ENCODE measurements around the gene NR2E3.

The NR2E3 gene

GRCh38 chr15:71810256-71811035 is at the start of gene NR2E3:
Gene NR2E3 (plus strand): TSS chr15:71810554. CDS start chr15:71810744, 190 bp downstream.
- no peak for DNase-seq (ENCODE audit: low spot score)

DNA sequence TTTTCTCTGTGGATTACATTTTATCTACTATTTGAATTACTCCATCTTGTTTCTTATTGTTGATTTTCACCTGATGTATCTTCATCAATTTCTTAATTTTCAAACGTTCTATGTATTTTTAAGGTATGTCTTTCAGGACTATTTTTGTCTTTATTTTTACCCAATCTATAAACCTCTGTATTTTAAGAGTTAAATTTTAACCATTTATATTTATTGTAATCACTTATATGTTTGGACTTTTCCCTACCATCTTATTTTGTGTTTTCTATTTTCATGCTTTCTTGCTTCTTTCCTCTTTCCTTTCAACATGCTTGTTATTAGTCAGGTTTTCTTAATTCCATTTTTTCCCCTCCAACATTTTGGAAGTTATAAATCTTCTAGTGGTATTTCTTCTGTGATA is 49.5 kb upstream of the NR2E3 start:
- DNase-seq (ENCODE audit: low spot score), result no peak

DNA sequence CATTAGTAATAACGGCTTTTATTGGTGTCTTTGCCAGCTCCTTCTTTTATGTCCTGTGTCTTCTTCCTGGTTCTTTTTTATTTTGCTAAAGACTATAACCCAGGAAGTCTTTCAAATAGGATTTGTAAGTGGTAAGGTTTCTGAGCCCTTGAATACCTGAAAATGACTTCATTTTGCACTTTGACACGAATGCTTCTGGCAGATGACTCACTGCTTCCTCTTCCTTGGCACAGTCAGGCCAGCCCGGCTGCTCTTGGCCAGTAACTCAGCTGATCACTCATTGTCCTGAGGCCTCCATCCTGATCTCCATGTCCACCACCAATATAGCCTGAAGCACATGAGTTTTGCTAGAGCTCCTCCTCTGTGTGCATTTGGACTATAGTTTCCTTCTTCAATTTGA is 48.7 kb upstream of the NR2E3 start:
- no peak for DNase-seq (ENCODE audit: low spot score)

DNA sequence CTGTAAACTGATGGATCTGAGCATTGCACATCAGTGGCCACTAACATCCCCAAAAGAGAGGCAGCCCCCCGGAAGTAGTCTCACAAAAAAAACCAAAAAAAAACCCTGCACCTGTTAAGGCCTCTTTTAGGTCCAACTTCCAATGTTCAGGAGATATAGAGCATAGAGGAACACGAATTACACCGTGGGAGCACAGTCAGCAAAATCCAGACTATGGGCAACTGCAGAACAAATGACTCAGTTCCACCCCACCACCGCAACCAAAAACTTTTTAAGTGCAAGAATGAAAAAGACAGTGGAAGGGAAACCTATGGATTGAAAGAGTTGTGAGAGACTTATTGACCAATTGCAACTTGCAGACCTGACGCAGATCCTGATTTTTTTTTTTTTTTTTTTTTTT is 42.2 kb upstream of the NR2E3 start:
- DNase-seq (ENCODE audit: low spot score), result no peak

DNA sequence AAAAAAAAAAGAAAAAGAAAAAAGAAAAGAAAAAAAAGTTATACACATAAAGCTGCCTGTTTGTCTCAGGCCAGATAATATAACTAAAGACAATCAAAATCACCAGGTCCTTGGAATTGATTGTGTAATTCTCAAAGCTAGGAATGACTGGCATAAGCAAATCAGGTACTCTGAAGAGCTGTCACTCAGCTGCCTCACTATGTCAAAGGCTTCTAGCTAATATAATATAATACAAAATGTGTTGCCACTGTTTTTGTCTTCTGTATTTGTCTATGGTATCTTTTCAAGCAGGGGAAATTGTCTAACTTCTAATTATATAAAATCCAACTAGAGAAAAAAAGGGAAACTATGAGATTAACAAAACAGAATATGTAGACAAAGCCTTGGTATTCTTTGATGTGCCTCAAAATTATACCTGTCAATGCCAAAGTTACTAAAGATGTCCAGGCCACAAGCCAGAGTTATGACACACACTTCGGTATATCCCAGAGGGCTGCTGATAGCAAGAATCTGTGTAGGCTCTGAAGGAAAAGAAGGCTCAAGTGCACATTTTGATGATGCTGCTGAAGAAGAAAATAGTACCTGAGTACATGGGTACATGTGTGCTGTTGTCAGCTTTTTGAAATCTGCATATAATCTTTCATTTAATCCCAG is 37.0 kb upstream of the NR2E3 start:
- DNase-seq (ENCODE audit: low spot score), result no peak

DNA sequence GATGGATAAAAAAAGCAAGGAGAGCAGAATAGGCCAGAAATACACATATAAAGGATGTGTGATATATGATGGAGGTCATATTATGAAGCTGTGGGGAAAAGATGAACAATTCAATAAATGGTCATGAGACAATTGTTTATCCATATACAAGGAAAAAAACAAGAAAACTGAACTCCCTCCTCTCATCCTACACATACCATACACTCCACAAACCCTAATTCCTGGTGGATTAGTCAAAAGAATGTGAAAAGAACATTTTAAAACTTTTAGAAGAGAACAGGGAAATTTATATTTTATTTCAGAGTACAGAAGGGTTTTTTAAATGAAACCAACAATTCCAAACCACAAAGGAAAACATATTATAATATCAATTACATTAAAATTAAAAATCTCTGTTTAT is 34.5 kb upstream of the NR2E3 start:
- no peak for DNase-seq (ENCODE audit: low spot score)

- DNase-seq (ENCODE audit: low spot score), result no peak
These were observed 34.0 kb upstream of the NR2E3 start for GRCh38 chr15:71776304-71776703.

DNA sequence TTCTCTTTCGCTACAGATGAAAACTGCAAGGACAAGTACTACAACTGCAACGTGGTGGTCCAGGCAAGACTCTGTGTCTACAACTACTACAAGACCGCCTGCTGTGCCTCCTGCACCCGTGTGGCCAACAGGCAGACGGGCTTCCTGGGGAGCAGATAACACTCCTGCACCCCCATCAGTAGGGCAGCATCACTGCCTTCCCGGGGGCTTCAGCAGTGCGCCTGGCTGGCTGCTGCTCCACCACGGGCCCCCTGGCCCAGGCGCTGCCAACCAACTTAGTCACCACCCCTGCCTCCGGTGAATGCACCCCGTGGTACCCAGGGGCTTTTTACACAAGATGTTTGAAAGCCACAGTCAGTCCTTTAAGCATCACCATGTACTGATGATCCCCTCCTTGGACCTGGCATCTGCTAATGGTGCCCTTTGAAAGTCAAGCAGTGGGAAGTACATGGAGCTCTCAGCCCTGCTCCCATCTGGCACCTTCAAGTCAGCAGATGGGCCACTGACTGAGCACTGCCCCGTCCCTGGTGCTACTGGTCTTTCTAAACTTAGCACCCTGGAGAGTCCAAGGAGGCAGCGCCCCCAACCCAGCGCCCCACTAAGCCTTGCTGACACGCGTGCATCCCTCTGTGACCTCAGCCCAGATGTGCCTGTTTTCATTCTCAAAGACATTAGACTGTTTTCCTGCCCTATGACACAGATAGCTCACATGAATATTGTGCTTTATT is 33.0 kb upstream of the NR2E3 start:
- DNase-seq (ENCODE audit: low spot score), result no peak

GRCh38 chr15:71779073-71779797 is 31.1 kb upstream of the NR2E3 start:
- DNase-seq (ENCODE audit: low spot score), result peak; percentile 18

DNA sequence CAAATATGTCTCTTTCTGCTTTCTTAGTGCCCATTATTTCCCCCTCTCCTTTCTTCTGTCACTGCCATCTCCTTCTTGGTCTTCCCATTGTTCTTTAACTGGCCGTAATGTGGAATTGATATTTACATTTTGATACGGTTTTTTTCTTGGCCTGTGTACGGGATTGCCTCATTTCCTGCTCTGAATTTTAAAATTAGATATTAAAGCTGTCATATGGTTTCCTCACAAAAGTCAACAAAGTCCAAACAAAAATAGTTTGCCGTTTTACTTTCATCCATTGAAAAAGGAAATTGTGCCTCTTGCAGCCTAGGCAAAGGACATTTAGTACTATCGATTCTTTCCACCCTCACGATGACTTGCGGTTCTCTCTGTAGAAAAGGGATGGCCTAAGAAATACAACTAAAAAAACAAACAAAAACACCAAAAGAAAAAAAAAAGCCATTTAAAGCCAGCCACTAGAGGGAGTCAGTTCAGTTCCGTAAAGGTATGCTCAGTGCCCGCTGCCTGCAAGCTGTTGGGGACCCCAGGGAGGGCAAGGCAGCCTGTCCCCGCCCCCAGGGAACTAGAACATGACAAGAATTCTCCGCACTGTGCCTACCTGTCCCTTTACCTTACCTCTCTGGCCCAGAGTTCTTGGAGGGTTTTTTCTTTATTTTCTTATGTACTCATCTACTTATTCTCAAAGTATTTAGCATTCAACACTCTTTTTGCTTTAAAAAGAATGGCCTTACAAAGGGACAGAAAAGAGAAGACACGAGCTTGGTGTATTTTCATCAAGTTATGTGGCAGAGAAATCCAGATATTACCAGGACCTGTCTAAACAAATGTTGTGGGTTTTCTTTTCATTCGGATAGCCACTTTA is 30.0 kb upstream of the NR2E3 start:
- DNase-seq (ENCODE audit: low spot score), result peak; percentile 38

DNA sequence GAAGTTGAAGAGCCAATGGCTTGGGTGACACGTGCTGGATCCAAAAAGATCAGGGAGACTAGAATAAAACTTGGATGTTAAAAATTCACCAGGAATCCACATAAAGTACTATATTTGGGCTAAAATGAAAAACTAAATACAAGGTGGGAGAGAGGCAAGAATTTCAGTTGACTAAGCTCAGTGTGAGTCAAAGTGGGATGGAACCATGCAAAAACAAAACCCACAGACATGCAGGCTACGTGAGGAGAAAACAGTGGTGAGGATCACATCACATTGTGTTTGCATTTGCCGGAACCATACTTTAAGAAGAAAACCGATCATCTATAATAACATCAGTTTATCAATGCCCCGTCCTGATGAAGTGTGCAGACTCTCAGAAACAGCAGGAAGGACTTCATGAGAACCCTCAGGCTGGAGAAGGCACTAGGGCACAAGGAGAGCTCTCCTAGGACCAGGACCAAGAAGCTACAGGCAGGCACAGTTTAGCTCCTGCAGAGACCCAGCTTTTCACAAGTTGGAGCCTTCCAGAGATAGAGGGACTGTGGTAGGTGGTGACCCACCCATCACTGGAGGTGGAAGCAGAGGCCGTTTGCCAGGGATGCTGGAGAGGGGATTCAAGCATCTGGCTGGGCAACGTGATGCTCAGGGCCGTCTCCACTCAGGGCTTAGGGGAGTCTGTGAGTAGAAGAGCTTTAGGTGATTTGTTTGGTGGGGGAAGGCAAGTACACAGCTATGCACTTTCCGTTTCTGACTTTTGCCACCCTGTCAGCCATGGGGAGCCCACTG is 29.0 kb upstream of the NR2E3 start:
- DNase-seq (ENCODE audit: low spot score), result no peak

DNA sequence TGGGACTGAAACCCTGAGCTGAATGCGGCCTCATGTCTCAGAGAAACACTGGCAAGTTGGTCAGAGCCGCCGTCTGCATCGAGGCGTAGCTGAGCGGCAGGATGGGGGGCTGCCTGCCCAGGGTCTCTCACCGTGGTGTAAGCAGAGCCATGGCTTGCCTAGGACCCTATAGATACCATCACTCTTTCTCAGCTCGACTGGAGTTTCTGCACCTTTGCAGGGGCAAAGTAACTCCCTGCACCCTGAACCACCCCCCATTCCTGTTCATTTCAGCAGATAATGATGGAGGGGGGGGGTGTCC is 28.4 kb upstream of the NR2E3 start:
- no peak for DNase-seq (ENCODE audit: low spot score)

DNA sequence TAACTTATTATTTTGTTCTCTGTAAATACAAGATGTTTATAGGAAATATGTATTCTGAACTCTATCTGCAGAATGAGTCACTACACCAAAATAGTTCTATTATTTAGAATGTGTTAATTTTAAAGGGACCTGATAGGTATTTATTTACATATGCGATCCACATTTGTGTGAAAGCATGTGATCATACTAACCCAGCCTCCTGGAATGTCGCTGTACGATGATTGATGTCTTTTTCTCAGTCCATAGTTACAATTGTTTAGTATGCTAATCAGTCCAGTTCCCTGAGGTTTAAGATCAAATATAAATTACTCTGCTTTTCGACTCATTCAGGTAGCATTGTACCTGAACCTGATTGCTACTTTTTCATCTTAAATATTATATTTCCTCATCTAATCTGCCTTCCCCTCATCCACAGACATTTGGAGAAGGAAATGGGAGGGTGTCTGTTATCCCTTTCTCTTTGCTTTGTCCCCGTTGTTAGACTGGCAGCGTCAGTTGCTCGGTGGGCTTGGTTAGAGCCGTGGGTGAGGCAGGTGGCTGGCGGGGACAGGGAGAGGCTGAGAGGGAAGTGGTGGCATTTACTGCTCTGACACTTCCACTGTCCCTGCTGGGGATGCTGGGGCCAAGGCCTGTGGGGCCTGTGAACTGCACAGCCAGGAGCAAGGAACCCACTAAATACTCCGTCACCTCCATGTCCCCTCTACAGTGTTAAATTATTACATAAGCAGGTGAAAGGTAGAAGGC is 27.8 kb upstream of the NR2E3 start:
- DNase-seq (ENCODE audit: low spot score), result no peak

GRCh38 chr15:71784719-71785118 is 25.6 kb upstream of the NR2E3 start:
- no peak for DNase-seq (ENCODE audit: low spot score)

GRCh38 chr15:71785996-71786395 is 24.4 kb upstream of the NR2E3 start:
- no peak for DNase-seq (ENCODE audit: low spot score)

- DNase-seq (ENCODE audit: low spot score), result no peak
These were observed 23.7 kb upstream of the NR2E3 start for GRCh38 chr15:71786673-71787072.

GRCh38 chr15:71788646-71789579 is 21.4 kb upstream of the NR2E3 start:
- DNase-seq (ENCODE audit: low spot score), result no peak

DNA sequence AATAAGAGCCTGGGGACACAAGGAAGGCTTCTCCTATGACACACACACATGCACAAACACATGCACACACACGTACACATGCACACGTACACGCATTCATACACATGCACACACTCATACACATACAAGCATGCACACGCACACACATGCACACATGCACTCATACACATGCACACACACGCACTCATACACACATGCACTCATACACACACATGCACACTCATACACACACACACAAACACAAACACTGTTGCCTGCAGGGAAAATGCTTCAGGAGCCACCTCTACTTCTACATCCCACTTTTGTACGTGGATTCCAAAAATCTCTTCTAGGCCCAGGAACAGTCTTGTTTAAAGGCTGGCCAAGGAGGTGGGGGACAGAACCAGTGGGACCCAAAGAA is 20.7 kb upstream of the NR2E3 start:
- no peak for DNase-seq (ENCODE audit: low spot score)

GRCh38 chr15:71790081-71790480 is 20.3 kb upstream of the NR2E3 start:
- no peak for DNase-seq (ENCODE audit: low spot score)
